22Rv1 (cell line): ENCODE results near the gene FAM209B.
"Not testable (repeated sequence)": the region's sequence is repeated elsewhere in the genome, so short reads cannot be mapped to it uniquely, and the experiment has no call there.

Experiments used
- H3K27ac ChIP-seq: fragments of 450-650 bp; 2 replicates; pipeline ENCODE4 v1.5.1; 2017
- ZFX ChIP-seq: fragments of 450-650 bp; IDR thresholded peaks from 2 replicates; pipeline ENCODE4 v1.6.1; 2017; ENCODE audit warnings: antibody characterized with exemption, borderline replicate concordance
- TF ChIP-seq, protein P1 (sequence below): fragments of 450-650 bp; IDR thresholded peaks from 2 replicates; pipeline ENCODE4 v1.5.1; 2017; ENCODE audit warnings: mild to moderate bottlenecking

The FAM209B gene

DNA sequence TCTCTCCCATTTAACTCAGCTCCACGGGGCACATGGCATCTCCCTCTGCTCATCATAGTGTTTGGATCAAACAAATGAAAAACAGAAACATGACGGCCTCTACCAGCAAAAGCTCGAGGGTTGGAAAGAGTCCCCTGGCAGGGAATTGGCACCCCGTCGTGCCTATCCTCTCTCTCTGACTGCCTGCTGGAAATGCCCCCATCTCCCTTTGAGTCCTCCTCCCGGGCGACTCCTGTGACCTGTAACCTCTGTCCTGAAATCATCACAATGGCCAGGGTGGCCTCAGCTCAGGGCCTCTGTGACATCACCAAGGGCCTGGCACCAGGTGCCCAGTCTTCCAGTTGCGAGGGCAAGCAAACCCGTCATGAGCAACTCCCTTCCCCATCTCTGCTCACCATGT lies at the start of gene FAM209B:
Gene FAM209B (plus strand): TSS at position 301 of the 400 bp plus-strand sequence. CDS start 96 bp downstream, at position 397.
- H3K27ac ChIP-seq, result not testable (repeated sequence)

GRCh38 chr20:56483970-56484369 lies 49.1 kb upstream of the FAM209B start:
- no peak overlapping the region for H3K27ac ChIP-seq
- no peak for TF ChIP-seq ZFX
- TF ChIP-seq, protein P1, sequence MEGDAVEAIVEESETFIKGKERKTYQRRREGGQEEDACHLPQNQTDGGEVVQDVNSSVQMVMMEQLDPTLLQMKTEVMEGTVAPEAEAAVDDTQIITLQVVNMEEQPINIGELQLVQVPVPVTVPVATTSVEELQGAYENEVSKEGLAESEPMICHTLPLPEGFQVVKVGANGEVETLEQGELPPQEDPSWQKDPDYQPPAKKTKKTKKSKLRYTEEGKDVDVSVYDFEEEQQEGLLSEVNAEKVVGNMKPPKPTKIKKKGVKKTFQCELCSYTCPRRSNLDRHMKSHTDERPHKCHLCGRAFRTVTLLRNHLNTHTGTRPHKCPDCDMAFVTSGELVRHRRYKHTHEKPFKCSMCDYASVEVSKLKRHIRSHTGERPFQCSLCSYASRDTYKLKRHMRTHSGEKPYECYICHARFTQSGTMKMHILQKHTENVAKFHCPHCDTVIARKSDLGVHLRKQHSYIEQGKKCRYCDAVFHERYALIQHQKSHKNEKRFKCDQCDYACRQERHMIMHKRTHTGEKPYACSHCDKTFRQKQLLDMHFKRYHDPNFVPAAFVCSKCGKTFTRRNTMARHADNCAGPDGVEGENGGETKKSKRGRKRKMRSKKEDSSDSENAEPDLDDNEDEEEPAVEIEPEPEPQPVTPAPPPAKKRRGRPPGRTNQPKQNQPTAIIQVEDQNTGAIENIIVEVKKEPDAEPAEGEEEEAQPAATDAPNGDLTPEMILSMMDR, result no peak

- no peak overlapping the region for H3K27ac ChIP-seq
- no peak for TF ChIP-seq ZFX
- TF ChIP-seq, protein P1, result no peak
These were observed 45.8 kb upstream of the FAM209B start for GRCh38 chr20:56487216-56487615.

GRCh38 chr20:56488566-56488965 lies 44.5 kb upstream of the FAM209B start:
- H3K27ac ChIP-seq, result no peak overlapping the region
- TF ChIP-seq, protein P1, result no peak
- TF ChIP-seq ZFX, result no peak

DNA sequence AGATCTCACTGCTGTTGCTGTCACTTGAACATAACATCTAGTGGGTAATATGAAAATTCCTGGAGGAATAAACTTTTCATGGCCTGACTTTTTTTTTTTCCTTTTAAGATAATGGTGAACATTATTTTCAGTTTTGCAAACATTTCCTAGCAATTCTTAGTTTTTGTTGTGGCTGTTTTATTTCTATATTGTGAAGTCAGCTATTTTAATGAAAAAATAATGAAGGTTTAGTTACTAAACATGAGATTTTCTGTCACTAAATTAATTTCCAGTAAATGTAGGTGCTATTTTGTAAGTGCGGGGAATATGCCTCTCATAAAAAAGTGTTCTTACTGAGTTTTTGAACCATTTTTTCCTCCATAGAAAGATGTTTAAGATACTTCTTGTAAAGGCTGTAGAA lies 31.9 kb upstream of the FAM209B start:
- TF ChIP-seq, protein P1, result no peak
- no peak for TF ChIP-seq ZFX
- no peak overlapping the region for H3K27ac ChIP-seq

DNA sequence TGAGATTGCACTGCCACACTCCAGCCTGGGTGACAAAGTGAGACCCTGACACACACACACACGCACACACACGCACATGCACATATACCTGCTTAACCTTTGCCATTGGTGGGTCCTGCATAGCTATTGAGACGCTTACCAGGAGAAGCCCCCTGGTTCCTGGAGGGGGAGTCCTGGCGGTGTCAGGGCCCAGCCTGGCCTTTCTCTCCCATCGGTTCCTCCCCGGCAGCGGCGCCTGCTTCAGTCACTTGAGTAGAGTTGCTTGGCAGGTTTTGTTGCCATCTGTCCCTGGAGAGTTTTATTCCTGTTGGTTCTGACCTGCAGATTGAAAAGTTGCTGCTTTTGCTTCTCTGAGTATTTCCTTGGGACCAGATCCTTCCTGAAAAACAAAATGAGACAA lies 29.1 kb upstream of the FAM209B start:
- TF ChIP-seq, protein P1, result no peak
- TF ChIP-seq ZFX, result no peak
- H3K27ac ChIP-seq, result no peak overlapping the region

DNA sequence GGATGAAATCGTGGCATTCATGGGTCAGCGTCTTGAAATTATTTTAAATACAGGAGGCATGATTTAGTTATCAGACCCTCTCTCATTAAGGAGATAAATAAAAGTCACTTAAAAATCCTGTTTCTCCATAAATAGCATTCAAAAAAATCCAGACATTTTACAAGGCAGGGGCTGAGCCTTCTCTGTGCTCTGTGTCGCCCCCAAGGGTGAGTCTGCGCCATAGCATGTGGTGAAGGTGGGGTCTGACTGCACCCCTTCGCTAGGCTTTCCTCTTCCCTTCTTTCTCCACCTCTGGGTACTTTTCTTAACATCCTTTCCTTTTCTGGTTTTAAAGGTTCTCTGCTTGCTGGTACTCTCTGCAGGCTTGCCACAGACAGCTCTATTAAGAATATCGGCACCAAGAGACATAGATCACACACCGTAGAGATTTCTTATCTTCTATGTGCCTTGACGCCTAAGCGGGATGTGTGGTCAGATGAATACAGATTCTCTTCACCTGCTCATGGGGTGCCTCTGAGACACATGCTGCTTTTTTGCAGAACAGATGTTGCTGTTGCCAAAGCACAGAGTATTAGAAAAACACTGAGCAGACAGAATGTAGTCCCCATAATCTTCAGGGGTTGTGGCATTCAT lies 28.6 kb upstream of the FAM209B start:
- H3K27ac ChIP-seq, result no peak overlapping the region
- TF ChIP-seq ZFX, result no peak
- TF ChIP-seq, protein P1, result peak; percentile 42

DNA sequence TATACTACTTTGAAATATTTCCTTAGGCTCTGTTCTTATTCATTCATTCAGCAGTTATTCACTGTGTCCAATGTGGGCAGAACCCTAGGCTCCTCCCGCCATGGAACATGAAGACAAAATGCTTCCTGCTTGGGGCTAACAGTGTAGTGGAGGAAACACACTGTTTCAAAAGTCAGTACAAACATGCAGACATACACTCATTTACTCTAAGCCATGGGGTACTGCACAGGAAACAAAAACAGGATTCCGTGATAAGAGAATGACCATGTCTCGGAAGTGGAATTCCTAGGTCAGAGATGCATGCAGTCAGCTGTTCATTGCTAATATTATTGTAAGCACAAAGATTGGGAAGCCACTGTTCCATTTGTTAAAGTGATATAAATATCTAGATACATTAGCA lies 26.9 kb upstream of the FAM209B start:
- H3K27ac ChIP-seq, result no peak overlapping the region
- no peak for TF ChIP-seq ZFX
- TF ChIP-seq, protein P1, result no peak
